ENCODE measurements around the gene PPP3R1. TPM values are rescaled to one million over a fixed set of nuclear protein-coding genes. Genes with fewer than 3 reads are reported as not detected.

The PPP3R1 gene
- total and polyA plus RNA-seq, 4 donors = 2.4 to 42.5 (median 18.3) TPM

DNA sequence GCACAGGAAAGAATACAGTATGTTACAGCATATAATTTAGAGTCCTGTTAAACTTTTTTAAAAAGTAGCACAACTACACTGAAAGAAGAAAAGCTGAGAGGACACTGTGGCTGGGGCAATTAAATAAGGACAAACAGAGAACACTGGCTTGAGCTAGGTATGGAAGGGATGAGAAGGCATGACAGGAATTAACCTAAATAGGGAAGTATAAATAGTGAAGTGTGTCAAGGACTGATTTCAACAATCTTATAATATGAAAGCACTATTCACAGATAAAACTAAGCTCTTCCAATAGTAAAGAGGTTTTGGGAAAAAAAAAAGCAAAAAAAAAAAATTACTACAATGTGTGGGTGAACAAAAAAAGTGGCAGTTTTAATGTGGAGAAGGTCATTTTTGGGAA lies 45.5 kb downstream of the PPP3R1 start:
- no peaks in the 10 kb centered on the region for H3K27me3 ChIP-seq (ENCODE audit: control insufficient read depth in 4 of 4, insufficient read depth in 4 of 4, low read length in 3 of 4)
- peaks cover 4 to 8% (median 8%) of the 10 kb centered on the region in 4 donors for H3K4me1 ChIP-seq (ENCODE audit: control insufficient read depth in 4 of 4, insufficient read depth in 4 of 4, low read length in 3 of 4)
- no peak overlapping the region for H3K4me3 ChIP-seq (ENCODE audit: low read depth in 1 of 3, low read length in 3 of 3)
- DNase-seq (ENCODE audit: low spot score) = no peak
- peaks cover 0 to 6% (median 2%) of the 10 kb centered on the region in 4 donors for H3K36me3 ChIP-seq (ENCODE audit: control insufficient read depth in 4 of 4, insufficient read depth in 3 of 4, low read depth in 1 of 4, low read length in 3 of 4)
- H3K9ac ChIP-seq (ENCODE audit: low read depth in 1 of 2, low read length in 2 of 2) = no peak overlapping the region
- TF ChIP-seq, protein P1, sequence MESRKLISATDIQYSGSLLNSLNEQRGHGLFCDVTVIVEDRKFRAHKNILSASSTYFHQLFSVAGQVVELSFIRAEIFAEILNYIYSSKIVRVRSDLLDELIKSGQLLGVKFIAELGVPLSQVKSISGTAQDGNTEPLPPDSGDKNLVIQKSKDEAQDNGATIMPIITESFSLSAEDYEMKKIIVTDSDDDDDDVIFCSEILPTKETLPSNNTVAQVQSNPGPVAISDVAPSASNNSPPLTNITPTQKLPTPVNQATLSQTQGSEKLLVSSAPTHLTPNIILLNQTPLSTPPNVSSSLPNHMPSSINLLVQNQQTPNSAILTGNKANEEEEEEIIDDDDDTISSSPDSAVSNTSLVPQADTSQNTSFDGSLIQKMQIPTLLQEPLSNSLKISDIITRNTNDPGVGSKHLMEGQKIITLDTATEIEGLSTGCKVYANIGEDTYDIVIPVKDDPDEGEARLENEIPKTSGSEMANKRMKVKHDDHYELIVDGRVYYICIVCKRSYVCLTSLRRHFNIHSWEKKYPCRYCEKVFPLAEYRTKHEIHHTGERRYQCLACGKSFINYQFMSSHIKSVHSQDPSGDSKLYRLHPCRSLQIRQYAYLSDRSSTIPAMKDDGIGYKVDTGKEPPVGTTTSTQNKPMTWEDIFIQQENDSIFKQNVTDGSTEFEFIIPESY (IDR thresholded peaks at IDR 0.05) = no peak
- TF ChIP-seq GABPA (IDR thresholded peaks at IDR 0.05 in 1 of 2, conservative IDR thresholded peaks at IDR 0.05 in 1 of 2) = no peak
- no peak for TF ChIP-seq EGR1 (IDR thresholded peaks at IDR 0.05; ENCODE audit: low read depth in 2 of 2)
- TF ChIP-seq YY1 (IDR thresholded peaks at IDR 0.05) = no peak
- no peak for TF ChIP-seq HNF4A (conservative IDR thresholded peaks at IDR 0.05)
- TF ChIP-seq RAD21 (IDR thresholded peaks at IDR 0.05) = no peak
- TF ChIP-seq HNF4G (IDR thresholded peaks at IDR 0.05) = no peak
- TF ChIP-seq JUND (IDR thresholded peaks at IDR 0.05) = no peak
- TF ChIP-seq FOXA1 (IDR thresholded peaks at IDR 0.05) = no peak
- no peak for TF ChIP-seq FOXA2 (IDR thresholded peaks at IDR 0.05)
- no peak for TF ChIP-seq RXRA (IDR thresholded peaks at IDR 0.05)
- TF ChIP-seq TAF1 (conservative IDR thresholded peaks at IDR 0.05) = no peak
- TF ChIP-seq REST (IDR thresholded peaks at IDR 0.05) = no peak
- TF ChIP-seq NR2F2 (IDR thresholded peaks at IDR 0.05) = no peak
- TF ChIP-seq MAX (IDR thresholded peaks at IDR 0.05) = no peak
- TF ChIP-seq SP1 (IDR thresholded peaks at IDR 0.05) = no peak
- no peak for TF ChIP-seq ATF3 (IDR thresholded peaks at IDR 0.05)
- TF ChIP-seq, protein P2, sequence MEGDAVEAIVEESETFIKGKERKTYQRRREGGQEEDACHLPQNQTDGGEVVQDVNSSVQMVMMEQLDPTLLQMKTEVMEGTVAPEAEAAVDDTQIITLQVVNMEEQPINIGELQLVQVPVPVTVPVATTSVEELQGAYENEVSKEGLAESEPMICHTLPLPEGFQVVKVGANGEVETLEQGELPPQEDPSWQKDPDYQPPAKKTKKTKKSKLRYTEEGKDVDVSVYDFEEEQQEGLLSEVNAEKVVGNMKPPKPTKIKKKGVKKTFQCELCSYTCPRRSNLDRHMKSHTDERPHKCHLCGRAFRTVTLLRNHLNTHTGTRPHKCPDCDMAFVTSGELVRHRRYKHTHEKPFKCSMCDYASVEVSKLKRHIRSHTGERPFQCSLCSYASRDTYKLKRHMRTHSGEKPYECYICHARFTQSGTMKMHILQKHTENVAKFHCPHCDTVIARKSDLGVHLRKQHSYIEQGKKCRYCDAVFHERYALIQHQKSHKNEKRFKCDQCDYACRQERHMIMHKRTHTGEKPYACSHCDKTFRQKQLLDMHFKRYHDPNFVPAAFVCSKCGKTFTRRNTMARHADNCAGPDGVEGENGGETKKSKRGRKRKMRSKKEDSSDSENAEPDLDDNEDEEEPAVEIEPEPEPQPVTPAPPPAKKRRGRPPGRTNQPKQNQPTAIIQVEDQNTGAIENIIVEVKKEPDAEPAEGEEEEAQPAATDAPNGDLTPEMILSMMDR (IDR thresholded peaks at IDR 0.05; ENCODE audit: low read depth, low read length, missing input control) = no peak
- no peak overlapping the region for H3K27ac ChIP-seq (ENCODE audit: low read depth in 1 of 2, low read length in 2 of 2)
- H3K9me3 ChIP-seq (ENCODE audit: control insufficient read depth in 4 of 4, low read length in 3 of 4) = no peaks in the 10 kb centered on the region
